GM19395 (cell line): Measurements from ENCODE around the gene CDH4.

Experiments used
- ATAC-seq: cut with Tn5 transposase; IDR thresholded peaks from one replicate; pipeline ENCODE4 v1.9.1; 2021; ENCODE audit warnings: mild to moderate bottlenecking, moderate library complexity; ENCODE audit not compliant: unreplicated experiment

Gene CDH4

DNA sequence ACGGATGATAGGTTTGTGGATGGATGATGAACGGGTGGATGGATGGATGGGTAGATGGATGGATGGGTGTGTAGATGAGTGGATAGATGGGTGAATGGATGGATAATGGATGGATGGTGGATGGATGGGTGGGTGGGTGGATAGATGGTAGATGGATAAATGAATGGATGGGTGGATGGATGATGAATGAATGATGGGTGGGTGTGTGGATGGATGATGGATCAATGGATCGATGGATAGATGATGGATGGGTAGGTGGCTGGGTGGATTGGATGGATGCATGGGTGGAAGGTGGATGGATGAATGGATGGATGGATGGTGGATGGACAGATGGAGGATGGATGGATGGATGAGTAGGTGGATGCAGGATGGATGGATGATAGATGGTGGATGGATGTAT, 419.5 kb downstream of the CDH4 start:
- no peak for ATAC-seq

DNA sequence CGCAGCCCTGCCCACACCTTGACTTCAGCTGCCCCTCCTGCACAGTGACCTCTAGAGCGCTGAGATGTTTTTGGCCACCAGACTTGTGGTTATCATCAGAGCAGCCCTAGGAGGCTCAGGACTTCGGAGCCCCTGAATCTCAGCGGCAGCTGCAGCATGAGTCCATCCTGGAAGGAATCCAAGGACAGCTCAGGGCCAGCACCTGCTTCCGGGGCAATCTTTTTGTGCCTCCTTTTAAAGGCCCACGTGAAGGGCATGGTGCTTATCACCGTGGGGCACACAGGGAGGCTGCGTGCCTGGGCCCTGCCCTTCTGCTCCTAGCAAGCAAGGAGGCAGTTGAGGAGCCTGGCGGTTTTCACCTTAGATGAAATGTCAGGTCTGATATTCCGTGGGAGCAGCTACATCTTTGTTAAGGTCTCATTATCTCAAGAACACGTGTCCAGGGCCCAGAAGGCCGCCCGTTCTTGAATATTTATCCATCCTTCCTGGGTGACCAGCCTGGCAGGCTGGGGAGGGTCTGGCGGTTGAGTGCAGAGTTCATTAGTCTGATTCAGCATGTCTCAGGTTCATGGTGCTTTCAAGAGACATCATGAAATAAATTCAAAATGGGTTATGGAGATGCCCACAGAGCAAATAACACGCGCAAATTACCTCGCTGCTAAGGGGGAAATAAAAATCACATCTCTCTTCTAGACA, 421.2 kb downstream of the CDH4 start:
- no peak for ATAC-seq

DNA sequence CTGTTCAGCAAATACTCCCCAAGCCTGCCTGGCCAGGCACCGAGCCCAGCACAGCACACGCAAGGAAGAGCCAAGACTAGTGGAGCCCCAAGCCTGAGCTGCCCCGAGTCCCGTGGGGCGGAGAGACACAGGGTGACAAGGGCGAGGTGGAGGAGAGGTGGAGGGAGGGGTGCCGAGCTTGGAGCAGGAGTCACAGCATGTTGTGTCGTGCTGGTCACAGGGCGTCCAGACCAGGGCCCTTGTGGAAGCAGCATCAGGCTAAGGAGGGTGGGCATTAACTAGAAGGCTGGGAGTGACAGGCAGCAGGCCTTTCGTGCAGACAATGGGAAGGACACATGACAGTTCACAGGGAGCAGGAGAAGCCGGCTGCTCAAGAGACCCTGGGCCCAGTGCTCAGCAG, 422.1 kb downstream of the CDH4 start:
- ATAC-seq = no peak

DNA sequence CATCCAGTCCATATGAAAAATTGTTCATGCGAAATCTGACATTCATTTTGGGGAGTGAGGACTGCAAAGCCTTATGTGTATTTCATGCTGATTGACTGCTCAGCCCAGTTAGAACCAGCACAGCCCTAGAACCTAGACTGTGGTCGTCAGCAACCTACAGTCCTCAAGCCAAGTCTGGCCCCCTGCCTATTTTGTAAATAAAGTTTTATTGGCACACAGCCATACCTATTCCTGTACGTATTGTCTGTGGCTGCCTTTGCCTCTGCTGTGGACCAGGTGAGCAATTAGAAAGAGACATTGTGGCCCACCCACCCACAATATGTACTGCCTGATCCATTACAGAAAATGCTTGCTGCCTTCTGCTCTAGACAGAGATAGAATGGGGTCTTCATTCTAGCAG, 422.6 kb downstream of the CDH4 start:
- ATAC-seq = no peak

DNA sequence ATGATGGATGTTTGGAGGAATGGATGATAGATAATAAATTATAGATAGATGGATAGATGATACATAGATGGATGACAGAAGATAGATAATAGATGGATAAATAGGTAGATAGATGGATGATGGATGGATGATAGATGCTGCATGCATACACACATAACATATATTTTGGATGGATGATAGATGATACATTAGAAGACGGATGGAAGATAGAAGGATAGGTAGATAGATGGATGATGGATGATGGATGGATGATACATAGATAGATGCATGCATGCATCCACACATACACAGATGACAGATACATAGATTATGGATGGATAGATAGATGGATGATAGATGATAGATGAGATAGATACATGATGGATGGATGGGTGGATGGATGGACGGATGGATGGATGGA, 425.9 kb downstream of the CDH4 start:
- no peak for ATAC-seq

DNA sequence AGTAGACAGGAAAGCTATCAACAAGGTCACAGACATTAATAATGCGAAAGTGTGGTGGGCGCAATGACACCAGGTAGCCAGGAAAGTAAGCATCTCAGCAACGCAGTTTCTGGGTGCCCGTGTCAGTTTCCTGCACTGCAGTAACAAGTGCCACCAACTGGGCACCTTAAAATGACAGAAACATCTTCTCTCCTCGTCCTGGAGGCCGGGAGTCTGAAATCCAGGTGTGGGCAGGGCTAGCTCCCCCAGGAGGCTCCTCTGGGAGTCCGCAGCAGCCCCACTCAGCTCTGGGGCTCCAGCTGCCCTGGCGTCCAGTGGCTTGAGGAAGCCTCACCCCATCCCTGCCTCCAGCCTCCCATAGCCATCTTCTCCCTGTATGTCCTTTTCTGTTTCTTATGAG, 426.4 kb downstream of the CDH4 start:
- no peak for ATAC-seq

DNA sequence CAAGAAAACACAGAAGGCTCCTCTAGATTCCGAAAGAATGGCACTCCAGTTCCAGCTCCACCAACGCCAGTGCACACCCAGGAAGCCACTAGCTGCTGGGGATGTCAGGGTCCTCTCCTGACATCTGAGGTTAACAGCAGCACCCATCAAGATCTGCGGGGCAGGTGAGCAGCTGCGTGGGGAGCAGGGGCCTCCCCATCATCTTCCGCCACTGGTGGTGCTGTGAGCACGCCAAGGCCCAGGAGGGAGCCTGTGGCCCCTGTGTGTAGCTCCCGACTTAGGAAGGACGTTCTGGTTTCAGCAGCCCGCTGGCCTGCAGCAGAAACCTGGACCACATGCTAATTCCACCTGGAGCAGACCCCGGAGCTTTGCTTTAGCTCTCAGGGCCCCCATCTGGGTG, 427.4 kb downstream of the CDH4 start:
- ATAC-seq = no peak

DNA sequence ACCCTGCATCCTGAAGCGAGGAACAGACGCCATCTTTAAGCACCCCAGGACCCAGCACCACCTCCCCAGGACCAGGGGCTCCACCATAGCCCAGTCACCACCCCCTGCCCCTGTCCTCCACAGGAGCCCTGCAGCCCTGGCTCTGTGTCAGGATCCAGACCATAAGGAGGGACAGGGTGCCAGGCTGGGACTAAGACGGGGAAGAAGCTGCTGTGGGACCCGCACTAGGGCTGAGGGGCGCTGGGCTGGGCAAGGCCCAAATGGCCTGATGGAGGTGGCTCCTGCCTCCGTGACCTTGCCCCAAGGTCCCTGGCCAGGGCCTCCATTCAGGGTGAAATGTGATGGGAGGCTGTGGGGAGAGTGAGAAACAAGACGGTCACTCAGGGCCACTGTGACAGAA, 428.0 kb downstream of the CDH4 start:
- ATAC-seq = no peak

DNA sequence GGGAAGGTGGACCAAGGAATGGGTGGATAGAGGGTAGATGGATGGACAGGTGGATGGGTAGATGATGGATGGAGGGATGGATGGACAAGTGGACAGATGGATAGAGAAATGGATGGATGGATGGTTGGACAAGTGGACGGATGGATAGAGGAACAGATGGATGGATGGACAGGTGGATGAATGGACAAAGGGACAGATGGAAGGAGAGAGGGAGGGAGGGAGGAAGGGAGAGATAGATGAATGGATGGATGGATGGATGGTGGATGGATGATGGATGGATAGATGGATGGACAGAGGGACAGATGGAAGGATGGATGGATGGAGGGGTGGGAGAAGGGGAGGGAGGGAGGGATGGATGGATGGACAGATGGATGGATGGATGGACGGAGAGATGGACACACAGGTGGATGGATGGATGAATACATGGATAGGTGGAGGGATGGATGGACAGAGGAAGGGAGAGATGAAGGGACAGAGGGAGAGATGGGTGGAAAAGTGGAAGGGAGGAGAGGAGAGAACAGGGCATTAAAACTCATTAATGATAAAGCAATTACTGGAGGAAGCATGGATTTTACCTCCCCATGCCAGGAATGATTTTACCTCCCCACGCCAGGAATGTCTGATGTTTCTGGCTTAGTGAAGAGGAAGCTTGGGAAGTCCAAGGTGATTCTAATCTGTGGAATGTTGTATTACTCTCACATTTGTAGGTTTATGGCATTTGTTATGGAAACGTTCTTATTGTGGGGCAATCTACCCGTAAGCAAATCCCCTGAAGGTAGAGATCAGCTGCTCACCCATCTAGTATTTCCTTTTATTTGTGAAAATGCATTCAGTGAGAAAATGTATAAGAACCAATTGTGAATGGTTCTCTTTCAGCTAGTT, 430.3 kb downstream of the CDH4 start:
- ATAC-seq = no peak

DNA sequence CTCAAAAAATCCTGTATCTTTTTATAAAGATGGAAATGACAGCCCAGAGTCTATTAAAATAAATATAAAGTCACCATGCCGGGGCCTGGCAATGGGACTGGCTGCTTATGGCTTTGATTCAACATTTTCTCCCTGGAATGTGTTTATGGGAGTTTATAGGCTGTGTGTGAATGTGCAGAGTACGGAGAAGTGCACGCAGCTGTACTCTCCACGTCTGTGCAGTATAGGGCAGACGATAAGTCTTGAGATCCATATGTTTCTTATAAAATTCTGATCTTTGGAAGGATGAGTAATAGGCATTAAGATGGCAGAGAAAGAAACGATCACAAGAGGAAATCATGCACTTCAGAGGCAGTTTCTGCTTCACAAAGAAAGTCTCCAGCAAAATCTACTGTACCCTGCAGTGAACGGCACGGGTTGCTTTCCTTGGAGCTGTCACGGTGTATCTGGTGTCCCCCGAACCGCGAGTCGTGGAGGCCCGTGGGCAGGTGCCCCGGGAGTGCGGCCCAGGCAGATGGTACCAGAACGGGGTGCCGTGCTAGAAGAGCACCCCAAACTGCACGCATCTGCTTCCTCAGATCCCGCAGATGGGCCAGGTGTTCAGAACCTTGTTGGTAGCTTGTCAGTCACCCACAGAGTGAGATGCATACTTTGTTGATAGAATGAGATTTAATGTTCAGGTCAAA, 431.1 kb downstream of the CDH4 start:
- ATAC-seq = no peak

DNA sequence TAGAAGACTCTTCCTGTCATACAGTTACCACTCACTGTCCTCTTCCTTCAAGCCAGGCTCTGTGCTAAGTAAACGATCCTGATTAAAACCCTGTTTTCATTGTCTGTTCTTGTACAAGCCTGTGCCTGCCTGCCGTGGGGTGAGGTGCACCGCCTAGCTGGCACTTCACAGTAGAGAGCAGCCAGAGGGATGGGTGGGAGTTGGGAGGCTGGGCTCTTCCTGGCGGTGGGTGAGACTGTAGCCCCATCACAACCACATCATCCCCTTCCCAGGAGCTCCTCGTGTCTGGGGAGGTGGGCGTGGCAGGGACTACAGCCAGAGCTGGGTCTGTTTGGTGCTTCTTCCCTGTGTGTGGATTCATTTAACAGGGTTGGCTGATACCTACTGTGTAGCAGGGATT, 431.7 kb downstream of the CDH4 start:
- ATAC-seq = no peak

DNA sequence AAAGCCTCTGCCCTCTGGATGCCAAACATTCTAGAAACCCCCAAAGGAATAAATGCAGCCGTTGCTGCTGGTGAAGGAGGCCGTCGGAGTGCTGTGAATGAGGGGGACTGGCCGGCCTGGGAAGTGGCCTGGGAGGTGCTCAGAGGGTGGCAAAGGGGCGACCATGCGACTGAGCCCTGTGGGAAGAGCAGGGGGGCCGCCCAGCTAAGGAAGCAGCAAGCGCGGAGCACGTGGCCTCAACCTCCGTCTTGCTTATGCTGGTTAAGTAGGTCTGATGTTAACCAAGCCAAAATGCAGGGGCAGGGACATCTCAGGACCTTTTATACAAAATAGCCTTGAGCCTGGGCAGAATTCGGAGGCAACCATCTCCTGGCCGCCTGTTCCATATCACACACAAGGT, 432.1 kb downstream of the CDH4 start:
- ATAC-seq = no peak

DNA sequence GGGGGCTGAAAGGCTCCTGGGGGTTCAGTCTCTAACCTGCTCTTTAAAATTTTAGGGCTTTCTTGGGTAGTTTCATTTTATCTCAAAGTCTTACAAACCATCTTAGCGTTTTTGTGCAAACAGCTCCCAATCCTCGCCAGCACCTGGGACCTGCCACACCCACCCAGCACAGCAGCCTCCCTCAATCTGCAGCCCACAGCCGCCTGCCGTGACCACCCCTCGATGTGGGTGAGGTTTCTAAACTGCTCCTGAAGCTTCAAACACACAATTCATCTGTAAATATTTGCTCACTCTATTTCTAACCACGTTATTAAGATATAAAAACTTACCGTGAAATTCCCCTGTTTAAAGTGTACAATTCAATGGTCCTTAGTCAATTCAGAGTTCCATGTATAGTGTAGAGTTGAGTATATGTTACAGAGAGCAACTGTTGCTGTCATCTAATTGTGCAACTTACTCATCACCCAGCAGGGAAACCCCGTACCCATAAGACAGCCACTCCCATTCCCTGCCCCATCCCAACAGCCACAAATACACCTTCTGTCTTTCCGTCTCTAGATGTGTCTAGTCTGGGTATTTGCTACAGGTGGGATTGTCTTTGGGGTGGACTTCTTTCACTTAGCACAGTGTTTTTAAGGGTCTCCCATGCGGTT, 432.6 kb downstream of the CDH4 start:
- no peak for ATAC-seq

DNA sequence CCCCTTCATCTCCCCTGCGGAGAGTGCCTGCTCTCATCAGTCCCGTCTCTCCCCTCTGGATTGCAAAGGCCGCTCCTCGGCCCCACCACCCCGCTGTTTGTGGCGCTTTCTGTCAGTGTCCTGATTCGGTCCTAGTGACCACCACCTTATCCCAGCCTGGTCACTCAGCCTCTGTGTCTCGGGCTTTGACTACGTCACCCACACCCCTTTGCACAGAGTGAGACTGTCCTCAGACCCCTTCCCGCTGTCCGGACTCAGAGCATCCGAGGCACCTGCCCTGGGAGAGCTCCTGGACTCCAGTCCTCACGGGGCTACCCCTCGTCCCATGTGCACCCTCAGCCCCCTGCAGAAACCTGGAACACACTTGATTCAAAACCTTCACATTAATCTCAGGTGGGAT, 433.4 kb downstream of the CDH4 start:
- ATAC-seq = no peak

DNA sequence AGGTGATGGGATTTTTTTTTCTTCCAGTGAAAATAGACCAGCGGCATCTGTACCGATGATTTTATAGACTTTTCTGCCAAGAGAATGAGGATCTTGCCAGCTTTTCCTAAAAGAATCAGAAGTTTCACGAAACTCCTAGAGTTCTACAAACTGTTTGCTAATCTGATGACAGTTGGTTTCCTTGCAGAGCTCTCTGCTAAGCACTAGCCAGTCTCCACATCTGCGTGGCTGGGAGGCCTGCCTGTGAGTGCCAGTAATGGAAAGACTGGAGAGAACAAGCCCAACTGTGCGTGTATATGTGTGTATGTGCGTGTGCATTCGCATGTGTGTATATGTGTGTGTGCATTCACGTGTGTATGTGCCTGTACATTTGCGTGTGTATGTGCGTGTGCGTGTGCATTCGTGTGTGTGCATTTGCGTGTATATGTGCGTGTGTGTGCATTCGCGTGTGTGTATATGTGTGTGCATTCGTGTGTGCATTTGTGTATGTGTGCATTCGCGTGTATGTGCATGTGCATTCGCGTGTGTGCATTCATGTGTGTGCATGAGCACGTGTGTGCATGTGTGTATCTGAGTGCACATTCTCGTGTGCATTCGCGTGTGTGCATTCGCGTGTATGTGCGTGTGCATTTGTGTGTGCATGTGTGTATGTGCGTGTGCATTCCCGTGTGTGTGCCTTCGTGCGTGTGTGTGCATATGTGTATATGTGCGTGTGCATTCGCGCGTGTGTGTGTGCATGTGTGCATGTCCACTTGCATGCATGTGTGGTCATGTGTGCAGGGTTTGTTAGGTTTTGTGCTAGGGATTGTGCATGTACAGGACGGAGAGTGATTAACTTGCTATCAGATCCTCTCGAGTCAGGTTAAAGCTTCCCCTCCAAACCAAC, 434.2 kb downstream of the CDH4 start:
- ATAC-seq = no peak

DNA sequence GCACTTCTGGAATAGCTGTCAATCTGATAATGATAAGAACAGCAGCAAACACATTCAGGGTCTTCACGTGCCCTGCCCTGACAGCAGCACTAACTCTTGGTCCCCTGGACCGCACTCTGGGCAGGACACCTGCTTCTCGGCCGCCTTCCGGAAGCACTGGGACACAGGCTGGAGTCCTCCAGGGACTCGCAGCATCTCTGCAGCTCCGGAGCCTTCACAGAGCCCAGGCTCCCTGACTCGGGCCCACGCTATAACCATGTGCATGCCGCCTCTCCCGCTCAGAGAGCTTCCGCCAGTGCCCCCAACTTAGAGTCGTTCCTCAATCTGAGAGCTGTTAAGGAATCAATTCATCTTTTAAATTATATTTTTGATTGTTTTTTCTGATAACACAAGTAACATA, 436.4 kb downstream of the CDH4 start:
- no peak for ATAC-seq

DNA sequence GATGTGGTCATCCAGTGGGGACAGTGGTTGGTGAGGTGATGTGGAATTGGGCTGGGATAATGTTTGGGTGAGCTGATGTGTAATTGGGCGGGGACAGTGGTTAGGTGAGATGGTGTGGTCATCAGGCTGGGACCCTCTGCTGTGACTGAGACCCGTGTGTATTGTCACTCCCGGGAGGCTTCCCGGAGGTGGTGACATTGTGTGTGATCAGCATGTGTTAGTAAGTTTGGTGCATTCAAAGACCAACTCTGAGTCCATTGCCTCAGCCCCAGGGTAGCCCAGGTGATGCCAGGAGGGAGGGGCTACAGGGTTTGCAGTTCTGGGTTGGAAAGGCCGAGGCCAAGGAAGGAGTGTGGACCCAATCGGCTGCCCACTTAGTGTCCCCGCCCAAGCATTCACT, 438.1 kb downstream of the CDH4 start:
- ATAC-seq = no peak

DNA sequence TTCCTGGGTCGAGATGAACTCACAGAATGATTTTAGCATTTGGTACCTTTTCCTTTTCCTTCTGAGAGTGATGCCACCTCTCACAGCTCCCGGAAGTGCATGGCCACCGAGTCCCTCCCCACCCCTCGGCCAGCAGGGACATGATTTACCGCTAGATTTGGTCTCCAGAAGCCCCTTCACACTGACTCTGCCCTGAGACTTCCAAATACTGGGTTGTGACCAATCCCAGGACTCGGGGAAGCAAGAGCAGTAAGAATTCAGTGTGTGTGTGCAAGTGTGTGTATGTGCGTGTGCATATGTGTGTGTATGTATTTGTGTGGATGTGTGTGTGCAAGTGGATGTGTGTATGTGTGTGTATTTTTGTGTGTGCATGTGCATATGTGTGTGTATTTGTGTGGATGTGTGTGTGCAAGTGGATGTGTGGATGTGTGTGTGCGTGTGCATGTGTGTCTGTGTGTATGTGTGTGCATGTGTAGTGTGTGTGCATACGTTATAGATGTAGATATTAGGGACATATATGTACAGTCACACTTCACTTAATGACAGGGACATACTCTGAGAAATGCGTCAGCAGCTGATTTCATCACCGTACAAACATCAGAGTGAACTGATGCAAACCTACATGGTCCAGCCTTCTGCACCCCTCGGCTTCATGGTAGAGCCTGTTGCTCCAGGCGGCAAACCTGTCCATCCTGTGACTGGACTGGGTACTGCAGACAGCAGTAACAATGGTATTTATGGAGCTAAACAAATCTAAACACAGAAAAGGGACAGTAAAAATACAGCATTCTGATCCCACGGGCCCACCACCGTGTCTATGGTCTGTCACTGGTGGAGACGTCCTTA, 439.2 kb downstream of the CDH4 start:
- no peak for ATAC-seq

DNA sequence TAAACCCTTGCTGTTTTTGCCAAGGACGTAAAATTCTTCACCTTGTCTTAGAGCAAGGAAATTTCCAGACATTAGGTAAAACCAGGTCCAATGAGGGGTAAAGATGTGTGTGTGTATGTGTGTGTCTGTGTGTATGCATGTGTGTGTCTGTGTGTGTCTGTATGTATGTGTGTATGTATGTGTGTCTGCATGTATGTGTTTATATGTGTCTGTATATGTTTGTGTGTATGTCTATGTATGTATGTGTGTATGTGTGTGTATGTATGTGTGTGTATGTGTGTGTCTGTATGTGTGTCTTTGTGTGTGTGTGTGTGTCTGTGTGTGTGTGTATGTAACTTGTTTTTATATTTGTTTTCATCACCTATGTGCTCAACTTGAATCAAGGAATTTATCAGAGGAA, 439.9 kb downstream of the CDH4 start:
- no peak for ATAC-seq

DNA sequence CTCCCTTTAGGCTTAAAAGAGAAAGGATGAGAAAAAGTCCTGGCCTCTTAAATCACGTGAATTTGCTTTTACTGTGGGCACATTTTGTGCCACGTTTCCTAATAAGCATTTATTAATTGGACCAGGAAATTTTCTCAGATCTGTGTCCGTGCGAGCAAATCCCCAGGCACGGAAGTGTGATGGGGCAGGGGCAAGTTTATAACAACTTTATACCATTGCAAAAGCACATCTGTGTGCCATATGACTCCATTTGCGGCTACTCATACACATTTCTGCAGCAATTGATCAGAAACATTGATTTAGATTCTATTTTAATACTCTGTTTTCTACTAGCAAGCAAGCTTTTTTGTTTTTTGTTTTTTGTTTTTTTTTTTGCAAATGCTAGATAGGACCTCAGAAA, 440.4 kb downstream of the CDH4 start:
- no peak for ATAC-seq
